Measurements from ENCODE around the gene LARP4B. TPM values are rescaled to one million over a fixed set of nuclear protein-coding genes. Genes with fewer than 3 reads are reported as not detected.

The LARP4B gene
- polyA plus RNA-seq, 1 donor (not counting 4 experiments of a cell fraction or from before 2014, with no cell fraction given), result 39.4 TPM

- dilution Hi-C loops (cut with MboI; ENCODE audit: extremely low pct_ligation_motif_present, low sequenced_read_pairs), result no loop called here
Measured at GRCh38 chr10:917999-918398, 13.5 kb downstream of the LARP4B start.

GRCh38 chr10:917416-917720 lies 14.1 kb downstream of the LARP4B start:
- TF ChIP-seq, protein P1, sequence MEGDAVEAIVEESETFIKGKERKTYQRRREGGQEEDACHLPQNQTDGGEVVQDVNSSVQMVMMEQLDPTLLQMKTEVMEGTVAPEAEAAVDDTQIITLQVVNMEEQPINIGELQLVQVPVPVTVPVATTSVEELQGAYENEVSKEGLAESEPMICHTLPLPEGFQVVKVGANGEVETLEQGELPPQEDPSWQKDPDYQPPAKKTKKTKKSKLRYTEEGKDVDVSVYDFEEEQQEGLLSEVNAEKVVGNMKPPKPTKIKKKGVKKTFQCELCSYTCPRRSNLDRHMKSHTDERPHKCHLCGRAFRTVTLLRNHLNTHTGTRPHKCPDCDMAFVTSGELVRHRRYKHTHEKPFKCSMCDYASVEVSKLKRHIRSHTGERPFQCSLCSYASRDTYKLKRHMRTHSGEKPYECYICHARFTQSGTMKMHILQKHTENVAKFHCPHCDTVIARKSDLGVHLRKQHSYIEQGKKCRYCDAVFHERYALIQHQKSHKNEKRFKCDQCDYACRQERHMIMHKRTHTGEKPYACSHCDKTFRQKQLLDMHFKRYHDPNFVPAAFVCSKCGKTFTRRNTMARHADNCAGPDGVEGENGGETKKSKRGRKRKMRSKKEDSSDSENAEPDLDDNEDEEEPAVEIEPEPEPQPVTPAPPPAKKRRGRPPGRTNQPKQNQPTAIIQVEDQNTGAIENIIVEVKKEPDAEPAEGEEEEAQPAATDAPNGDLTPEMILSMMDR (optimal IDR thresholded peaks at IDR 0.05 in 1 of 3, IDR thresholded peaks at IDR 0.05 in 1 of 3, conservative IDR thresholded peaks at IDR 0.05 in 1 of 3; ENCODE audit: extremely low read depth in 1 of 3, insufficient read depth in 2 of 3, low read length in 3 of 3), result no peak
- no peak for TF ChIP-seq EZH2 (IDR thresholded peaks at IDR 0.05; ENCODE audit: low read length)
- Histone ChIP-seq H3K4me3 (ENCODE audit: control insufficient read depth in 2 of 3, extremely low read depth in 1 of 3, insufficient read depth in 2 of 3, low read depth in 1 of 3, low read length in 3 of 3) (no peak overlapping the region), H3K4me2 (ENCODE audit: control insufficient read depth, extremely low read depth, insufficient read depth, low read depth, low read length) (no peak overlapping the region), H4K20me1 (ENCODE audit: control insufficient read depth, extremely low read depth, insufficient read depth, low read length) (peaks cover 24% of the 10 kb centered on the region), H3K79me2 (ENCODE audit: control insufficient read depth, insufficient read depth, low read length) (peaks cover 95% of the 10 kb centered on the region), H3K4me1 (ENCODE audit: control insufficient read depth, extremely low read depth, insufficient read depth, low read length) (no peaks in the 10 kb centered on the region), H3K9ac (ENCODE audit: control insufficient read depth, extremely low read depth, insufficient read depth, low read length) (no peak overlapping the region), H3K9me3 (ENCODE audit: control insufficient read depth, low read depth, low read length) (no peaks in the 10 kb centered on the region), H3K36me3 (ENCODE audit: control insufficient read depth in 2 of 2, extremely low read depth in 1 of 2, insufficient read depth in 2 of 2, low read length in 2 of 2) (peaks cover 0 to 3% of the 10 kb centered on the region in 2 experiments), H3K27ac (ENCODE audit: control insufficient read depth, insufficient read depth, low read length) (no peak overlapping the region), H3K9me1 (ENCODE audit: control insufficient read depth, extremely low read depth, insufficient read depth, low read length) (peaks cover 3% of the 10 kb centered on the region), H2AFZ (ENCODE audit: control insufficient read depth, low read length) (no peak overlapping the region), H3K27me3 (ENCODE audit: control insufficient read depth, extremely low read depth, insufficient read depth, low read length) (no peaks in the 10 kb centered on the region)
- dilution Hi-C loops (cut with MboI; ENCODE audit: extremely low pct_ligation_motif_present, low sequenced_read_pairs), result no loop called here
- FAIRE-seq, result no peak
- DNase-seq (ENCODE audit: low read depth, low spot score), result no peak

More at GRCh38 chr10:917999-918398, 13.5 kb downstream of the LARP4B start:
- Histone ChIP-seq H3K36me3 (ENCODE audit: control insufficient read depth in 2 of 2, extremely low read depth in 1 of 2, insufficient read depth in 2 of 2, low read length in 2 of 2) (peaks cover 0 to 3% of the 10 kb centered on the region in 2 experiments), H3K27me3 (ENCODE audit: control insufficient read depth, extremely low read depth, insufficient read depth, low read length) (no peaks in the 10 kb centered on the region), H3K9me3 (ENCODE audit: control insufficient read depth, low read depth, low read length) (no peaks in the 10 kb centered on the region), H2AFZ (ENCODE audit: control insufficient read depth, low read length) (no peak overlapping the region), H3K4me1 (ENCODE audit: control insufficient read depth, extremely low read depth, insufficient read depth, low read length) (no peaks in the 10 kb centered on the region), H3K4me3 (ENCODE audit: control insufficient read depth in 2 of 3, extremely low read depth in 1 of 3, insufficient read depth in 2 of 3, low read depth in 1 of 3, low read length in 3 of 3) (no peak overlapping the region), H4K20me1 (ENCODE audit: control insufficient read depth, extremely low read depth, insufficient read depth, low read length) (peaks cover 26% of the 10 kb centered on the region), H3K9me1 (ENCODE audit: control insufficient read depth, extremely low read depth, insufficient read depth, low read length) (peaks cover 3% of the 10 kb centered on the region), H3K4me2 (ENCODE audit: control insufficient read depth, extremely low read depth, insufficient read depth, low read depth, low read length) (no peak overlapping the region), H3K79me2 (ENCODE audit: control insufficient read depth, insufficient read depth, low read length) (peaks cover 96% of the 10 kb centered on the region), H3K9ac (ENCODE audit: control insufficient read depth, extremely low read depth, insufficient read depth, low read length) (no peak overlapping the region), H3K27ac (ENCODE audit: control insufficient read depth, insufficient read depth, low read length) (no peak overlapping the region)
- TF ChIP-seq, protein P1 (optimal IDR thresholded peaks at IDR 0.05 in 1 of 3, IDR thresholded peaks at IDR 0.05 in 1 of 3, conservative IDR thresholded peaks at IDR 0.05 in 1 of 3; ENCODE audit: extremely low read depth in 1 of 3, insufficient read depth in 2 of 3, low read length in 3 of 3), result no peak
- FAIRE-seq, result no peak
- DNase-seq (ENCODE audit: low read depth, low spot score), result no peak
